Esophagus muscularis mucosa (tissue), 4 donors: Measurements from ENCODE around the gene PAXX.

ENCODE experiments used
- CTCF ChIP-seq, 3 experiments: fragments of 200-600 bp in 2 of 3; fragments of 450-650 bp in 1 of 3; sonication (generic) in 2 of 3; IDR thresholded peaks; one replicate each; pipeline ENCODE4 v1.5.1; 2017 to 2019; ENCODE audit warnings: antibody characterized with exemption in 3 of 3, mild to moderate bottlenecking in 2 of 3, moderate library complexity in 1 of 3
- EP300 ChIP-seq: sonication (generic); formaldehyde crosslinking; IDR thresholded peaks from one replicate; pipeline ENCODE4 v1.6.1; 2017; ENCODE audit warnings: antibody characterized with exemption
- POLR2A ChIP-seq: fragments of 450-650 bp; IDR thresholded peaks from one replicate; pipeline ENCODE4 v1.6.1; 2017; ENCODE audit warnings: antibody characterized with exemption, moderate library complexity, mild to moderate bottlenecking, low read depth
- POLR2AphosphoS5 ChIP-seq, 2 donors: sonication (generic); formaldehyde crosslinking; IDR thresholded peaks; one replicate each; pipeline ENCODE4 v1.6.1; 2017; ENCODE audit warnings: antibody characterized with exemption in 2 of 2

GRCh38 chr9:136962701-136963248 lies 29.4 kb upstream of the PAXX start:
- TF ChIP-seq CTCF (IDR thresholded peaks at IDR 0.05) (no peak), POLR2A (no peak), EP300 (no peak), POLR2AphosphoS5 (IDR thresholded peaks at IDR 0.05) (no peak)
